ENCODE results near the gene OSTC.
"Not testable (repeated sequence)": the region's sequence is repeated elsewhere in the genome, so short reads cannot be mapped to it uniquely, and the experiment has no call there.

The OSTC gene

GRCh38 chr4:108710578-108710977 is 60.2 kb downstream of the OSTC start:
- DNase-seq: not testable (repeated sequence)

- no peak for DNase-seq
Measured at GRCh38 chr4:108714880-108715279, 64.5 kb downstream of the OSTC start.

DNA sequence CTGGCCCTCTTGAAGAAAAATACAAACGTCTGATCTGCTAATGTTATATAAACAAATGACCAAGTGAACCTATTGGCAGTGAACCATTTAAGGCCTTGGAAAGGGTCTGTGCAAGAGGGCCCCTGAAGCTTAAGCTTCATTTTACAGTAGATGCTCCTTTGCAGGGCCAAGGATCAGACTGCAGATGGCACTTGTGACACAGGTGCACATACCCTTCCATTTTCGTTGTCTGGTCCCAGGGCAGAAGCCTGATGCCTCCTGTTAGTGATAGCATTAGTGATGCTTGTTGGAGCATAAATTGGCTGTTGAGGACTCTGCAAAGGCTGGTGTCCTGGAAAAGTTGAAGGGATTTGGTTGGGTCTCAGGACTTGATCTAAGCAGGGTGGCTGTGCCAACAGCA is 65.9 kb downstream of the OSTC start:
- DNase-seq: no peak

- no peak for DNase-seq
Measured at GRCh38 chr4:108717386-108717785, 67.0 kb downstream of the OSTC start.

Measured in amygdala (tissue), 56 donors.